AG04449 (cell line): Measurements from ENCODE around the gene NCR2.

ENCODE experiments used
- CTCF ChIA-PET: fragments of 350-600 bp; formaldehyde crosslinking; extraction: SDS; loops from one replicate; lab custom pipeline; 2021; ENCODE audit warnings: antibody characterized with exemption; lab: Yijun Ruan, JAX
- POLR2A ChIA-PET: fragments of 400-600, 350-600 bp; formaldehyde crosslinking; extraction: SDS; loops from one replicate; lab custom pipeline; 2020; ENCODE audit warnings: antibody characterized with exemption, inconsistent platforms; lab: Yijun Ruan, JAX
- DNase-seq: peaks from one replicate; pipeline ENCODE4 v3.0.0-alpha.2; 2010; ENCODE audit warnings: low read depth, low spot score
- H3K4me3 ChIP-seq: 2 replicates; pipeline ENCODE4 v1.5.1; 2011; ENCODE audit warnings: low read depth, mild to moderate bottlenecking, control low read depth, low read length
- CTCF ChIP-seq: IDR thresholded peaks from one replicate; pipeline ENCODE4 v1.5.1; 2011; ENCODE audit warnings: mild to moderate bottlenecking, moderate library complexity, low read length, control low read depth, inconsistent platforms; ENCODE audit not compliant: insufficient read depth; ENCODE audit errors: missing control alignments

The NCR2 gene

DNA sequence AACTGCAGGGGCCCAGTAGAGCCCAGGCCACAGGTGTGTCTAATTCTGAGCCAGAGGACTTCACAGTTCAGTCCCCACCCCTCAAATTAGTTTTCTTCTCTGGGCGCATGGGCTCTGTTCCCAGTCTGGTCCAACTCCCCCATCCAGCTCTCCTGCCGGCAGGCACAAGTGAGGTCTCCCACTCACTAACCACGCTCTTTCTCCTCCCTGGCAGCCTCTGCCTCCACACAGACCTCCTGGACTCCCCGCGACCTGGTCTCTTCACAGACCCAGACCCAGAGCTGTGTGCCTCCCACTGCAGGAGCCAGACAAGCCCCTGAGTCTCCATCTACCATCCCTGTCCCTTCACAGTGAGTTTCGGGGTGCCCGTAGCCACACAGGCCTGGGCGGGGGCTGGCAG is 6.2 kb downstream of the NCR2 start:
- CTCF ChIA-PET: no interaction called here
- POLR2A ChIA-PET: no interaction called here
- H3K4me3 ChIP-seq: no peak overlapping the region
- DNase-seq: no peak
- TF ChIP-seq CTCF: no peak

GRCh38 chr6:41342241-41342640 is 6.8 kb downstream of the NCR2 start:
- ChIA-PET POLR2A (no interaction called here), CTCF (no interaction called here)
- DNase-seq: no peak
- TF ChIP-seq CTCF: no peak
- H3K4me3 ChIP-seq: no peak overlapping the region

DNA sequence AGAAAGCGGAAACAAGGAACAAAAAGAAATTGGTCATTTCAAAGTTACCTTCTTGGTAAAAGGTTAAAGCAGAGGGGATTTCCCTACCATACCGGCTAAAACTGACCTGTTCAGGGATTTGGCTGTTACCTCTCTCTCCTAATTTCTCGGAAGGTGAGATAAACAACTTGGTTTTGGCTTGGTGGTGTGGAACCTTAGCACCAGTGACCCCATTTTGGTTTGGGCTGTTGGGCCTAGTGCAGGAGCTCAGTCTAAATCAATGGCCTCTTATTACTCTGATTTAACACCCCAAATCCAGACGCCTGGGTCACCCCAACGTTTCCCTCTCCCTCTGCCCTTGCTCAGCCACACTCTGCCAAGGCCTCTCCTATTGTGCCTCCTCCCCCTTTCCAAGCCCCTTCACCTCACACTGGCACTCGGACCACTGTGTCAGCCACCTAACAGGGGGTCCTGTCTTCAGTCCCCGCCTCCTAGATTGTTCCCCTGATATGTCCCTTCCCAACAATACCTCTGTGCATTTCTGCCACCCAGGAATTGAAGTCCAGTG is 8.3 kb downstream of the NCR2 start:
- CTCF ChIA-PET: no interaction called here
- DNase-seq: no peak
- no peak overlapping the region for H3K4me3 ChIP-seq
- POLR2A ChIA-PET: no interaction called here
- no peak for TF ChIP-seq CTCF

GRCh38 chr6:41344876-41345275 is 9.5 kb downstream of the NCR2 start:
- no peak for TF ChIP-seq CTCF
- POLR2A ChIA-PET: no interaction called here
- CTCF ChIA-PET: interaction anchor here (0.8 kb wide), 1 partner anchor 11 kb away, joined by 4 read pairs; no protein-coding TSS in a partner anchor
- no peak for DNase-seq
- H3K4me3 ChIP-seq: no peak overlapping the region

GRCh38 chr6:41345901-41346300 is 10.5 kb downstream of the NCR2 start:
- POLR2A ChIA-PET: no interaction called here
- DNase-seq: no peak
- CTCF ChIA-PET: no interaction called here
- H3K4me3 ChIP-seq: no peak overlapping the region
- TF ChIP-seq CTCF: no peak

GRCh38 chr6:41346441-41346840 is 11.0 kb downstream of the NCR2 start:
- ChIA-PET POLR2A (no interaction called here), CTCF (no interaction called here)
- TF ChIP-seq CTCF: no peak
- H3K4me3 ChIP-seq: no peak overlapping the region
- DNase-seq: no peak
